ENCODE data around the gene YIF1B.

The YIF1B gene

GRCh38 chr19:38278751-38279150, 37.0 kb downstream of the YIF1B start:
- H3K4me1 ChIP-seq (ENCODE audit: control insufficient read depth, insufficient read depth, low read length, poor library complexity, severe bottlenecking) = no peaks in the 10 kb centered on the region
- no peaks in the 10 kb centered on the region for H3K36me3 ChIP-seq (ENCODE audit: control insufficient read depth, insufficient read depth, low read length)
- H3K4me3 ChIP-seq (ENCODE audit: insufficient read depth, low read depth, low read length, poor library complexity, severe bottlenecking) = no peak overlapping the region

GRCh38 chr19:38277969-38278680, 37.6 kb downstream of the YIF1B start:
- no peaks in the 10 kb centered on the region for H3K36me3 ChIP-seq (ENCODE audit: control insufficient read depth, insufficient read depth, low read length)
- no peak for DNase-seq
- no peak overlapping the region for H3K27ac ChIP-seq (ENCODE audit: insufficient read depth, low read length, poor library complexity, severe bottlenecking)
- H3K4me1 ChIP-seq (ENCODE audit: control insufficient read depth, insufficient read depth, low read length, poor library complexity, severe bottlenecking) = no peaks in the 10 kb centered on the region
- H3K9me3 ChIP-seq (ENCODE audit: control insufficient read depth, low read length) = no peaks in the 10 kb centered on the region
- no peak overlapping the region for H3K4me3 ChIP-seq (ENCODE audit: insufficient read depth, low read depth, low read length, poor library complexity, severe bottlenecking)
- H3K27me3 ChIP-seq (replicated peaks; ENCODE audit: control insufficient read depth, insufficient read depth, low read length, poor library complexity, severe bottlenecking) = no peaks in the 10 kb centered on the region

More at GRCh38 chr19:38278751-38279150, 37.0 kb downstream of the YIF1B start:
- Histone ChIP-seq H3K27ac (ENCODE audit: insufficient read depth, low read length, poor library complexity, severe bottlenecking) (no peak overlapping the region), H3K9me3 (ENCODE audit: control insufficient read depth, low read length) (no peaks in the 10 kb centered on the region), H3K27me3 (replicated peaks; ENCODE audit: control insufficient read depth, insufficient read depth, low read length, poor library complexity, severe bottlenecking) (no peaks in the 10 kb centered on the region)
- no peak for DNase-seq

- Histone ChIP-seq H3K9me3 (ENCODE audit: control insufficient read depth, low read length) (no peaks in the 10 kb centered on the region), H3K27me3 (replicated peaks; ENCODE audit: control insufficient read depth, insufficient read depth, low read length, poor library complexity, severe bottlenecking) (no peaks in the 10 kb centered on the region), H3K4me3 (ENCODE audit: insufficient read depth, low read depth, low read length, poor library complexity, severe bottlenecking) (no peak overlapping the region), H3K4me1 (ENCODE audit: control insufficient read depth, insufficient read depth, low read length, poor library complexity, severe bottlenecking) (no peaks in the 10 kb centered on the region), H3K27ac (ENCODE audit: insufficient read depth, low read length, poor library complexity, severe bottlenecking) (no peak overlapping the region), H3K36me3 (ENCODE audit: control insufficient read depth, insufficient read depth, low read length) (no peaks in the 10 kb centered on the region)
- DNase-seq = no peak
Observed at GRCh38 chr19:38277549-38277948, 38.2 kb downstream of the YIF1B start.

GRCh38 chr19:38276942-38277517, 38.7 kb downstream of the YIF1B start:
- H3K9me3 ChIP-seq (ENCODE audit: control insufficient read depth, low read length) = no peaks in the 10 kb centered on the region
- no peaks in the 10 kb centered on the region for H3K27me3 ChIP-seq (replicated peaks; ENCODE audit: control insufficient read depth, insufficient read depth, low read length, poor library complexity, severe bottlenecking)
- no peak for DNase-seq
- H3K27ac ChIP-seq (ENCODE audit: insufficient read depth, low read length, poor library complexity, severe bottlenecking) = no peak overlapping the region
- no peaks in the 10 kb centered on the region for H3K36me3 ChIP-seq (ENCODE audit: control insufficient read depth, insufficient read depth, low read length)
- no peaks in the 10 kb centered on the region for H3K4me1 ChIP-seq (ENCODE audit: control insufficient read depth, insufficient read depth, low read length, poor library complexity, severe bottlenecking)
- H3K4me3 ChIP-seq (ENCODE audit: insufficient read depth, low read depth, low read length, poor library complexity, severe bottlenecking) = no peak overlapping the region

GRCh38 chr19:38274739-38275138, 41.0 kb downstream of the YIF1B start:
- no peak for DNase-seq
- Histone ChIP-seq H3K27me3 (replicated peaks; ENCODE audit: control insufficient read depth, insufficient read depth, low read length, poor library complexity, severe bottlenecking) (no peaks in the 10 kb centered on the region), H3K4me3 (ENCODE audit: insufficient read depth, low read depth, low read length, poor library complexity, severe bottlenecking) (no peak overlapping the region), H3K27ac (ENCODE audit: insufficient read depth, low read length, poor library complexity, severe bottlenecking) (no peak overlapping the region), H3K4me1 (ENCODE audit: control insufficient read depth, insufficient read depth, low read length, poor library complexity, severe bottlenecking) (no peaks in the 10 kb centered on the region), H3K9me3 (ENCODE audit: control insufficient read depth, low read length) (no peaks in the 10 kb centered on the region), H3K36me3 (ENCODE audit: control insufficient read depth, insufficient read depth, low read length) (no peaks in the 10 kb centered on the region)

- Histone ChIP-seq H3K9me3 (ENCODE audit: control insufficient read depth, low read length) (no peaks in the 10 kb centered on the region), H3K36me3 (ENCODE audit: control insufficient read depth, insufficient read depth, low read length) (no peaks in the 10 kb centered on the region), H3K4me1 (ENCODE audit: control insufficient read depth, insufficient read depth, low read length, poor library complexity, severe bottlenecking) (no peaks in the 10 kb centered on the region), H3K27me3 (replicated peaks; ENCODE audit: control insufficient read depth, insufficient read depth, low read length, poor library complexity, severe bottlenecking) (no peaks in the 10 kb centered on the region), H3K27ac (ENCODE audit: insufficient read depth, low read length, poor library complexity, severe bottlenecking) (no peak overlapping the region), H3K4me3 (ENCODE audit: insufficient read depth, low read depth, low read length, poor library complexity, severe bottlenecking) (no peak overlapping the region)
- DNase-seq = no peak
Observed at GRCh38 chr19:38273499-38273898, 42.2 kb downstream of the YIF1B start.

- no peak for DNase-seq
- no peak overlapping the region for H3K4me3 ChIP-seq (ENCODE audit: insufficient read depth, low read depth, low read length, poor library complexity, severe bottlenecking)
- no peak overlapping the region for H3K27ac ChIP-seq (ENCODE audit: insufficient read depth, low read length, poor library complexity, severe bottlenecking)
- no peaks in the 10 kb centered on the region for H3K27me3 ChIP-seq (replicated peaks; ENCODE audit: control insufficient read depth, insufficient read depth, low read length, poor library complexity, severe bottlenecking)
- no peaks in the 10 kb centered on the region for H3K36me3 ChIP-seq (ENCODE audit: control insufficient read depth, insufficient read depth, low read length)
- no peaks in the 10 kb centered on the region for H3K4me1 ChIP-seq (ENCODE audit: control insufficient read depth, insufficient read depth, low read length, poor library complexity, severe bottlenecking)
- H3K9me3 ChIP-seq (ENCODE audit: control insufficient read depth, low read length) = no peaks in the 10 kb centered on the region
Observed at GRCh38 chr19:38270587-38271167, 45.1 kb downstream of the YIF1B start.

- no peaks in the 10 kb centered on the region for H3K27me3 ChIP-seq (replicated peaks; ENCODE audit: control insufficient read depth, insufficient read depth, low read length, poor library complexity, severe bottlenecking)
- H3K36me3 ChIP-seq (ENCODE audit: control insufficient read depth, insufficient read depth, low read length) = no peaks in the 10 kb centered on the region
- DNase-seq = no peak
- no peak overlapping the region for H3K27ac ChIP-seq (ENCODE audit: insufficient read depth, low read length, poor library complexity, severe bottlenecking)
- H3K9me3 ChIP-seq (ENCODE audit: control insufficient read depth, low read length) = no peaks in the 10 kb centered on the region
- no peak overlapping the region for H3K4me3 ChIP-seq (ENCODE audit: insufficient read depth, low read depth, low read length, poor library complexity, severe bottlenecking)
- peaks cover 12% of the 10 kb centered on the region for H3K4me1 ChIP-seq (ENCODE audit: control insufficient read depth, insufficient read depth, low read length, poor library complexity, severe bottlenecking)
Observed at GRCh38 chr19:38268539-38268938, 47.2 kb downstream of the YIF1B start.

- H3K27me3 ChIP-seq (replicated peaks; ENCODE audit: control insufficient read depth, insufficient read depth, low read length, poor library complexity, severe bottlenecking) = no peaks in the 10 kb centered on the region
- no peak overlapping the region for H3K4me3 ChIP-seq (ENCODE audit: insufficient read depth, low read depth, low read length, poor library complexity, severe bottlenecking)
- no peaks in the 10 kb centered on the region for H3K9me3 ChIP-seq (ENCODE audit: control insufficient read depth, low read length)
- DNase-seq = no peak
- no peak overlapping the region for H3K27ac ChIP-seq (ENCODE audit: insufficient read depth, low read length, poor library complexity, severe bottlenecking)
- peaks cover 13% of the 10 kb centered on the region for H3K4me1 ChIP-seq (ENCODE audit: control insufficient read depth, insufficient read depth, low read length, poor library complexity, severe bottlenecking)
- no peaks in the 10 kb centered on the region for H3K36me3 ChIP-seq (ENCODE audit: control insufficient read depth, insufficient read depth, low read length)
Observed at GRCh38 chr19:38267761-38268483, 47.8 kb downstream of the YIF1B start.
